NCI-H1417 (cell line): ENCODE data around the gene MGMT.

Experiments
- DNase-seq, 3 experiments: peaks; one replicate each; lab custom pipeline; 2025; lab: John Stamatoyannopoulos, UW

The MGMT gene

DNA sequence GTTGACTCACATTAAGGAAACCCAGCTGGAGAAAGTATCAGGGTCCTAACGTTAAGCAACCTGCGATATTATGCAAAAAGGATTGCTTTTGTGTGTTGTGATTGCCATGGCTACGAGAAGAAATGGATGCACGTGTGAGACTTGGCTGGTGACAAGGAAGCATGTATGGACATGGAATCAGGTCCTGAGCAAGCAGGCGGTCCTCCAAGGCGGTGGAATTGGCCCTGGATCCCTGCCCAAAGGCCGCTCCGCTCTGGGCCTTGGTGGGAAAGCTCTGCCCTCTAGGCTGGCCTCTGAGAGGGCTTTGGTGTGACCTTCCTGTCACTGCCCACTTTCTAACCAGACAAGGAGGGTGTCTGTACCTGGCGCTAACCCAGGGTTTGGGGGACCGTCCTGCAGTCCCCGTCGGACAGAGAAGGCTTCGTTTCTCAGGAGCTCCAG is 305.0 kb downstream of the MGMT start:
- DNase-seq = no peak

DNA sequence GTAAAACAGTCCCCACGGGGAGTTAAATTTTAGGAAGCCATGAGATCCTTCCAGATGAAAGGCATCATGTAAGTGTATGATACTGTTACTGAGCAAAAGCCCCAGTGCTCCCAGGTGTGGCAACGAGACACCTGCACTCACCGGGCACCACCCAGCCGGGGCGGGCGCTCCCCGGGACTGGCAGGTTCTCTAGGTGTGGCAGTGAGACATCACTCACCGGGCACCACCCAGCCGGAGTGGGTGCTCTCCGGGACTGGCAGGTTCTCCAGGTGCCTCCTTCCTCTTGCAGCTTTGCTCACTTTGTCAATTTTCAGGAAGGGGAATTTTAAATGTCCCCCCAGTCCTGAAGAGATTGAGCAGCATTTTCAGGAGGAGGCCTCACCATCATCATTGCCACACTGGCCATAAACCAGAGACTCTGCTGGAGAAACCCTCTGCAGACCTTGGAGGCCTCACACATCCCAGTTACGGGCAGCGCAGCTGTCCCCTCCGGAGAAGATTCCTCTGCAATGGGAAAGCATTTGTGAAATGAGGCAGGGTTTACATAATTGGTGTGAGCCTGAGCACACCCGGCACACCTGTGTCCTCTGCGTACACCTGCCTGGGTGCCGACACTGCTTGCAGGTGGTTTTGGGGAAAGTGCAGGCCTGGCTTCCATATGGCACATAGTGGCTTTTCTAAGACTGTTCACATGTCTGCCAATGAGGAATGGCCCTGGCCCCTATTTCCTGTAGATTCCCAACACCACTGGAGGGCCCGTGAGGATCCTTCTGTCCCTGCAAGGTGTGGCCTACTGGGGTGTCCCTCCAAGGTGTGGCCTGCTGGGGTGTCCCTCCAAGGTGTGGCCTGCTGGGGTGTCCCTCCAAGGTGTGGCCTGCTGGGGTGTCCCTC is 305.7 kb downstream of the MGMT start:
- no peak for DNase-seq

DNA sequence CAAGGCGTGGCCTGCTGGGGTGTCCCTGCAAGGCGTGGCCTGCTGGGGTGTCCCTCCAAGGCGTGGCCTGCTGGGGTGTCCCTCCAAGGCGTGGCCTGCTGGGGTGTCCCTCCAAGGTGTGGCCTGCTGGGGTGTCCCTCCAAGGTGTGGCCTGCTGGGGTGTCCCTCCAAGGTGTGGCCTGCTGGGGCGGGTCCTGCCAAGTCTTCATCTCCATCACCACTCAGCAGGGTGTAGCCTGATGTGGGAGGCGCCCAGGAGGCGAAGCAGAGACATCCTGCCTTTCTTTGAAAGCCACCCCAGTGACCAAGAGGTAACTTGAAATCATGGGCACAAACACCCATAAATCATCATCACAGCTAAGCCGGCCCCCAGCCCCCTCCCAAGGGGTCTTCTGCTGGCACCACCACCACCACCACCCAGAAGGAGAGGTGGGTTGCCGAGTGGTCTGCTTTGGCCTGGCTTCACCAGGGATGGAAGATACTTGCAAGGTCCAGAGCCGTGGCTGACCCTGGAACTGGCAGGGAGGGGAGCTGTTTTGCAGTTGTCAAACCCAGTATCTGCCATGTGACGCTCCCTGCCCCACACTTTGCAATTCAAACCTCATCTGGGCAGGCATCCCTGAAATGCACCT is 306.4 kb downstream of the MGMT start:
- no peak for DNase-seq

DNA sequence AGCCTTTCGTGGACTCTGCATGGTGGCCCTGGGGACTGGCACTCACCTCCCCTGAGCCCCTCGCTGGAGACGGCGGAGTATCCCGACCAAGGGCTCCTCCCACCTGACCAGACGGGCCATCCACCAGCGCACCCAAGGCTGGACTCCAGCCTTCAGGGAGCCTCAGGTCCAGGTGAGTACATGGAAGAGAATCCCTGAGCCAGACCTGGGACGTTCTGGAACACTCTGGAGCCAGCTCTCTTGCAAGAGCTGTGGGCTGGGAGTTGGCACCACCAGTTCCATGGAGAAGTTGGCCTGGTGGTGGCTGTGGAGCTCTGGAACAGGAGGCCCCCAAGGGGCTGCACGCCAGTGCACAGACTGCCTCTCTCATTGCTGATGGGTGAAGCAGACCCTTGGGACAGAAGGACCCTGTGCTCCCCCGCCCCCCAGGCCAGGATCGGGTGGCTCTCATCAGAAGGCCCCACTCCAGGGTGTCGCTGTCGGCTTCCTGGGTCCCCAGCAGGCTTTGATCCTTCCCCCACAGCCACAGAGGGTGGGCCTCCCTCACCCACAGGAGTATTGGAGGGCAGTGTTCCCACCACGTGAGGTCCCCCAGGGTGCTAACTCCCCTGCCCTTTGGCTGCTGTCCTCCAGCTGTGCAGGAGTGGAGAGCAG is 307.2 kb downstream of the MGMT start:
- DNase-seq = no peak

DNA sequence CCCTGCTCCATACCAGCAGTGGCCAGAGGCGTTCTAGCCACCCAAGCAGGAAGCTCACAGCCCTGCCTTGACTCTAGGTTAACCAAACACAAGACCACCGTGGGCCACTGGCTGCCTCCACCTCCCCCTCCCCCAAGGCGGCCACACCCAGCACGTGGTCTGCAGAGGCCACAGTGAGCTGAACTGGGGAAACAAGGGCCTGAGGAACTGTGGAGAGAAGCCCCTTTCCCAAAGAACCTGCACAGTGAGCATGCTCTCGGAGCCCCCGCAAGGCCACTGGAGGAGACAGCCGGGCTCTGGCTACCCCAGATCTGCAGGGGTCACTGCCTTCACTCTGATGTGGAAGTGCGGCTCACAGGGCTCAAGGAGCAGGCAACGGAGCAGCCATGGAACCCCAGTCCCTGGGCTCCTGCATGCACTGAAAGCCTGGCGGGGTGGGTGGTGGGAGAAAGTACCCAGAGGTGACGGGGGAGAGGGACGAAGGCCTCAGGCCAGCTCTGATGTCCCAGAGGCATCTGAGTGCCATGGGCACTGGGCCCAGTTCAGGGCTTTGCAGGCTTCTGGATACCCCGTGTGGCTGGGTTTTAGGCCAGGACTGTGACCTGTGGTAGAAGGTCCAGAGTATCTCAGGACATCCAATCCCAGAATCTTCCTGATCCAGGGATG is 307.8 kb downstream of the MGMT start:
- DNase-seq = no peak

DNA sequence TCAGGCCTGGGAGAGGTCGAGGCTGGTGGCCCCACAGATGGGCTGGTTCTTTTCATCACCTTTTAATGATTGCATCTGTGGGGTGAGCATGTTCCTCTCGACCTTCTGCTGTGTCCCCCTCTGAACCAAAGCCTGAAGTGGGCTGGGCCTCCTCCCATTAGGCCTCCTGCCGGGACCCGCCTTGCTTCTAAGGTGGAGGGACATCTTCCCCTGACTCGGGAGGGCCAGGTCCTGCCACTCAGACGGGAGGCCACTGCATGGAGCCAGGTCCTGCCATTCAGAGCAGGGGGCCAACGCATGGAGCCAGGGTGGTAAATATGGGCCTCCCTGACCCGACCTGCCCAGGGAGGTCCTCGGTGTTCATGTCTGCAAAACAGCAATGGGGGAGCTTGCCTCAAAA is 308.6 kb downstream of the MGMT start:
- DNase-seq = no peak

DNA sequence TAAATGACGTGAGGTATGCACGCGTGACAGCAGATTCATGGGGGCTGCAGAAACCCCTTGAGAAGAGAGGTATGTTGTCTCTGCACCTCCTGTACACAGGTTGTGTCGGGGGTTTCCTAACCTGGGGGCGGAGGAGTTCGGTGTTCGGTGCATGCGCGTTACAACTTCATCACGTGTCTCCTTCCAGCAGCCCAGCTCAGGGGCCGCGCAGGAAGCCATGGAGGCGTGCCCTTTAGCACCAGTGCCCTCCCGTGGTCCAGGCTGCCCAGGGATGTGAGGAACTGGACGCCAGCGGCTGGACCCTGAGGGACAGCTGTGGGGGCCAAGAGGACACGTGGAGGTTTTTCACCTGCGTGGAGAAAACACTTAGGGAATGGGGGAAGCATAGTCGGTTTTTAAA is 310.6 kb downstream of the MGMT start:
- DNase-seq = no peak

DNA sequence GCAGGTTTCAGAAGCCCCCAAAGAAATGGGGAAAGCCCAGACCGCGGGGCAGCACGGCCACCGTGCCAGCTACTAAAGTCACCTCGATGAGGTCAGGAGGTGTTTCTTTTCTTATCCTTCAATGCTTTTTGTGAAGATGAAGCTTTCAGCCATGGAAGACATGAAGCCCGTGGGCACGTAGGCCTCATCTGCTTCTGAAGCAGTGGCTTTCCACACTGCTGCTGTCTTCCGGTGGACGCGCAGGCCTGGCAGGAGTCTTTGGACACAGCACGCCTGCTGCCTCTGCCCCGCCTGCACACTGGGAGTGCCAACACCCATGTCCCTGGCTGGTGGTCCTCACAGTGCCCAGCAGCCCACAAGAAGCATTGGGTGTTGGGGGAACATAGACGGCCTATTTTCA is 311.5 kb downstream of the MGMT start:
- DNase-seq = no peak

DNA sequence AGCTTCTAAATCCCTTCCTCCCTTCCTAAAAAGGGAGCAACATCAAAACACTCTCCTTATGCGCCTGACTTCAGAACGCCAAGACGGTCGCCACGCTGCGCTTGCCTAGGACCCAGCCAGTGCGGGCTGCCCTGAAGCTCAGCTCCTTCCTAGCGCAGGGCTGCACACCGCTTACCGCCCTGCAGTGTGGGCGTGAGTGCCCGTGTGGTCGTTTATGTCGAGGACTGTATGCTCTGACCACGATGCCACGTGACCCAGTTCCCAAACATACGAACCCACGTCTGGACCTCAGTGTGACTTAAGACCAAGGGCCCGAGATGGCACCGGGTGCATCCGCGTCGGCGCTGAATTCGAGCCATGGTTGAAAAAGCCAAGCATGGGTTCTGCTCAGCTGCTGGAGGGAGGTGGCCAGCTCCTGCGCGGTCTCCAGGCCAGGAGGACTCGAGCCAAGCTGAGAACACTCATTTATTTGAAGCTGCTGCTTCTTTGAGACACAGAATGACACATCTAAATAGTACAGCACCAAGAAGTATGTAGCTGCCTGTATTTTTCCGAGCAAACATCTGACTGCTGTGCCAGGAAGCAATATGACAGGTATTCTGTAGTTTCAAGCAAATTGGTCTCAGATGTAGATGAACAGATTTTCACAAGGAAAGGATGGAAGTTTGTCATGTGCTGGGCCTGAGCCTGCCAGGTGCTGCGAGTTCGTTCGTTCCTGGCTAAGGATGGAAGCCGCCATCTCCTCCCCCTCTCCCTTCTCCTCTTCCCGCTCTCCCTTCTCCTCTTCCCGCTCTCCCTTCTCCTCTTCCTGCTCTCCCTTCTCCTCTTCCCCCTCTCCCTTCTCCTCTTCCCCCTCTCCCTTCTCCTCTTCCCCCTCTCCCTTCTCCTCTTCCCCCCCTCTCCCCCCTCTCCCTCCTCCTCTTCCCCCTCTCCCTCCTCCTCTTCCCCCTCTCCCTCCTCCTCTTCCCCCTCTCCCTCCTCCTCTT is 312.4 kb downstream of the MGMT start:
- no peak for DNase-seq

DNA sequence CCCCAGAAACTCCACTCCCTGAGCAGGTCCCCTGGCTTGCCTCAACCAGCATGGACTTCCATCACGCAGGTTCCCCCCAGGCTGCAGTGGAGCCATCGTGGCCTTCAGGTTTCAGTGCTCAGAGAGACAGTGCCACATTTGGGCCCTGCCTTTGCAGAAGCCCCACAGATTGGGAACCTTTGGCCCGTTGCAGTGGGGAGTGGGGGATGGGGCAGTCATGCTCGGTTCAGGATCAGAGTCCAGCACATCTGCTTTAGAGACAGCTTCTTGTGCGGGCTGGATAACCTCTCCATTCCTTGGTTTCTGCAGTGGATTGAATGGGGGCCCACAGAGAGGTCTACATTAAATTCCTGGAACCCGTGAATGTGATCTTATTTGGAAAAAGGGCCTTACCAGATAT is 313.2 kb downstream of the MGMT start:
- DNase-seq = no peak

DNA sequence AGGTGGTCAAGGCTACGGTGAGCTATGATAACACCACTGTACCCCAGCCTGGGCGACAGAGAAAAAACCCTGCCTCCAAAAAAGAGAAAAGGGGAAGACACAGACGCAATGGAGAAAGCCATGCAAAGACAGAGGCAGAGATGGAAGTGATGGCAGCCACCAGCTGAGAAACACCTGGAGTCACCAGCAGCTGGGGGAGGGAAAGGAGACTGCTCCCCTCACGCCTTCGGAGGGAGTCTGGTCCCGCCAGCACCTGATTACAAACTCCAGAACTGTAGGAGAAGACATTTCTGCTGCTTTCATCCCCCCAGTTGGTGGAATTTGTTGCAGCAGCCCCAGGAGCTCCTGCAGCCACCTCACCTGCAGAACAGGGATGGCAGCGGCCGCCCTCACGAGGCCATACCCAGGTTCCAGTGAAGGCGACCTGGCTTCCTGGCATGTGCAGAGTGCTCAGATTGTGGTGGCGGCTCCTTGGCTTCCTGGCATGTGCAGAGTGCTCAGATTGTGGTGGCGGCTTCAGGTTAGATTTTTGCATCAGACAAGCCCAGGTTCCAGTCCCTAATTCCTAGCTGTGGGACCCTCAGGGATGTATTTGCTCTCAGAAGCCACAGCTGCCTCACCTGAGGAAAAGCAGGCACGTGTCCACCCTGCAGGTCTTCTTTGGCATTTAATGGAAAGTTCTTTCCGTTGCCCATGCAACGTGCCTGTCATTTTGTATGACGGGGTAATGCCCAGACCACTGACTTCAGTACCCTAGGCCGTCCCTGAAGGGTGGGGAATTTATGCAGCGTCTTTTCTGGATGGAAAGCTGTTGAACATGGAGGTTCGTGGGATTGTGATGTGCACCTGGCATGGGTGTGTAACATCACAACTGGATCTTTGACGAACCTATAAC is 314.1 kb downstream of the MGMT start:
- DNase-seq = no peak

DNA sequence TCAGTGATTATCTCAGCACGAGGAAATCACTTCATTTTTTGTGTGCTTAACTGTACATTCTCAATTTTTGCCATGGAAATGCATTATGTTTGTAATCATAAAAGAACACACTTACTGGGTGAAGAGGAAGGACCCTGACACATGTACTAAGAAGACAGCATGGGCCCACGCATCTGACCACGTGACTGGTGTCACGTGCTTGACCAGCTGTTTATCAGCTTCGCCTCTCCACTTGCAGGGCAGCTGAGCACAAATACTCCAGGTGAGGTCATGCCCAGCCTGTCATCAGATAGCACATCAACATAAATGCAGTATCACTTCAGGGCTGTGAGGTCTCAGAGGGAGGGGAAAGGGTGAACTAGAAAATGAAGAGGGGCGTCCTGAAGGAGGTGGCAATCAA is 317.2 kb downstream of the MGMT start:
- peak in 2 of 3 experiments; percentile 1 to 10 for DNase-seq

DNA sequence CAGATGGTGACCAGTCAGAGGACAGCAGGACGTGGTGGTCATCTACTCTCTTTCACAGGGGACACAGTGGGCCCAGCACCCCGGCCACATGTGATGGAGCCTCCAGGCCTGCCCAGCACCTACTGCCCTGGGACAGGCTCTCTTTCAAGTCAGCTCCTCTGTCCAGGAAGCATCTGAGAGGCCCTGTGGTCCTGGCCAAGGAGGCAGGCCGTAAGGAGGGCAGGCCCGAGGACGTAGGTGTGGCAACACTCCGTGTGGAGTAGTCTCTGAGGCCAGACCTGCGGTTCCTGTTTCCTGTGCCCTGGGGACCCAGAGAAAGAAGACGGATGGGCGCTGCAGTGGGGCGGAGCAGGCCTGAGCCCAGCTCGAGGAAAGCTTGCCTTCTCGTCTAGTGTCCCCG is 317.9 kb downstream of the MGMT start:
- DNase-seq = no peak

DNA sequence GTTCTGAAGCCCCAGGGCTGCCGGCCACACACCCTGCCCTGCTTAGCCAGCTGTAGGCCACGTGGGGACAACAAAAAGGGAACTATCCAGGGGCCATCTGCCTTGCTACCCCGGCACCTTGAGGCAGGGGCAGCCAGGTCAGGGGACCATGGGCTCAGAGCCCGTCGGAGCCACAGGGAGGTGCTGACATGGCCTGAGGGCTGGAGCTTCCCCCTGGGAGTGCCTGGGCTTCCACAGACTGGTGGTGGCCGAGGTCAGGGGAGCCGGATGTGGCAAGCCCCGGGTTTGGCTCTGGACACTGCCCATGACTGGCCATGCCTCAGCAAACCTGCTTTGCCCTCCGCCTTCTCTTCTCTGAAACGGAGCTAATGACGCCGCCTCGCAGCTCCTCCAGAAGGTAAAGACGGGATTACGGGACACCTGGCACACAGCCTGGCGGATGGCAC is 318.5 kb downstream of the MGMT start:
- peak in 1 of 3 experiments; percentile 5 for DNase-seq

DNA sequence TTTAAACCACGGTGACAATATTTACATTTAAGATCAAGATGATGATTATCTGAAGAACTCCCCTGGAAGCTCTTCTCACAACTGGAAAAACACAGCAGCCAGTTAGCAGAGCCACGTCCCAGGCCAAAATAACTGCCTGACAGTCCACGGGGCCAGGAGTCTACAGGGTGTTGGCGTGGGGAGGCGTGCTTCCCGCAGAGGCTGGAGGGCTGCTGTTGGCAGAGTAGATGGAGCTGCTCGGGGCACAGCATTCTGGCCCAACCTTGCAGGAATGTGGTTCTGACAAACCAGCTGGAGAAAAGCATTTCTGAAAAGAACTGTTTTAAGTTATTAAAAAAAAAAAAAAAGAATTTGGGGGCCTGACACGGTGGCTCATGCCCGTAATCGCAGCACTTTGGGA is 319.2 kb downstream of the MGMT start:
- DNase-seq = peak in 1 of 3 experiments; percentile 1

DNA sequence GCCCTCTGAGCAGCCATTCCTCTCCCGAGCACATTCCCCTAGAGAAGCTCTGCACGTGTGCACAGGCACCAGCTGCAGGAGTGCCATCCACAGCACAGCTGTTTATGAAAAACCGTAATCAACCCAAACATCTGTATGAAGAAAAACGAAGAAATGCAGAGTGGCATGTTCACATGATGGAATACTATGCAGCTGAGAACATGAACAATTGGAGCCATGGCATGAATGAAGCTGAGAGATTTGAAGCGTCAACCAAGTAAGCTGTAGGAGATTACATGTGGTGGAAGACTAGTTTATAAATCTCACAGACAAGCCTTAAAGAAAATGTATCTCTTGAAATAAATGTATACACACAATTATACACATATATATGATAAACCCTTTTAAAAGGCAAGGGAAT is 320.5 kb downstream of the MGMT start:
- DNase-seq = no peak

DNA sequence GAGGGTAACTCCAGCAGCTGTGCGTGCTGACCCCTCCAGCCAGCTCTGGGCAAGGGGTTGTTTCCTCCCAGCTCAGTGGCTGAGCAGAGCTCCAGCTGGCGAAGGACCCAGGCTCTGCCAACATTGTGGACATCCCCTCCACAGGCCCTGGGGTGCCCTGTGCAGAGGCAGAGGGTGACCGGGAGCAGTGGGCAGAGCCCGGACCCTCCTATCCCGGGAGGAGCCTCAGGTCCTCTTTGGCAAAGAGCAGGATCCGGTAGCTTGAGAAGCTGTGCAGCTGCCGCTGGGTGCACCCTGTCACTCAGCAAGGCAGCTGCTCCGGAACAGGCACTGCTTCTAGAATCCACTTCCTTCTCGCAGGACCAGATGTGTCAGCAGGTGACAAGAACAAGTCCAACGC is 321.2 kb downstream of the MGMT start:
- DNase-seq = no peak

DNA sequence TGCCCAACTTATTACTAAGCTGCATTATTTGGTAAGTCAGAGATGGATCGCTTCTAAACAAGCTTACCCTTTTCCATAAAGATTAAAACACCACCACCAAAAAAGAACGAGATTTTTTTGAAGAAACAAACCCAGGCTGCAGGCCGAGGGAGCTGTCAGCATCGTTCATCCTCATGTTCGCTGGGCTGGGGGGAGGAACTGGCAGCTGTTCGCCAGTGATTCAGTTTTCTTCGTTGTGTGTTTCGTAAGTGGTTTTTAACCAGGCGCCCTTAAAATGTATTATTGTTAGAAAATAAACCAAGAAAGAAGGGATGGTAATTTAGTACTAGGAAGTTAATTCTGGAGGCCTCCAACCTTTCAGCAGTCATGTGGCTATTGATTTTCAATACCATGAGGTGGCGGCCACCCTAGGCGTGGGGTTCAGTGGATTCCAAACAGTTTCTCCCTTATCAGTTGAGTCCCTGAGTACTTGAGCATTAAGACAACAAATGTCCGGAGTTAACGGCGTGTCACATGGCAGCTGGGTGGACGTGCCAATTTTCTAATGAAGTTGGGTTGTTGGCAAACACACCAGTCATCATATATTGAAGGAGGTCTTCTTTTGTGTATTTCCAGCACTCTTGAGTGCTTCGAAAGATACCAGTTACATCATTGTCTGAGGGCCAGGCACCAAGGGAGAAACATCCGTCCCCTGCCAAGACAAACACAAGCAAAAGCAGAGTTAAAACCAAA is 323.8 kb downstream of the MGMT start:
- DNase-seq = no peak

DNA sequence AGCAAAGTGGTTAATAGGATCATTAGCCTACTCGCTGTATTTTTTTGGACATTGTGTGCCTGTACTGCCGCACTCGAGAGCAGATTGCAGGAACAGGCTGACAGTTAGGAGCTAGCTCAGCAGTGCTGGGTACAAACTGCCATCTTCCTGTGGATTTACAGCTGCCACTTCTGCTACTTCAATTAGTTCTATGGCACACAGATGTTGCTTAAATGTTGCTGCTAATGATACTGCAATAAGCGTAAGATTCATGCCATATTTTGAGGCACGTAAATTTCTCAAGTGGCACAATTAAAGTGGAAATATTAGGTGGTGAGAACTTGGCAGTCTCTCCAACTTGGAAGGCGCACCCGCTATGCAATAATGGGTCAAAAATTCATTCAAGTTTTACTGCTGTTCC is 325.1 kb downstream of the MGMT start:
- no peak for DNase-seq
